HCT116 (cell line): ENCODE data around the gene RECQL5. TPM values are rescaled to one million over a fixed set of nuclear protein-coding genes. Genes with fewer than 3 reads are reported as not detected.
A peak's percentile ranks its signal among the peaks of the same experiment; 100 is the strongest.

Experiments used
- ATAC-seq: fragments of 200-7000 bp; cut with Tn5 transposase; 2 replicates; pipeline ENCODE4 v1.9.1; 2020; ENCODE audit warnings: mild to moderate bottlenecking, moderate library complexity
- BruUV-seq: library from RNA; stranded (reverse); fragments of 400-500 nt; replicated peaks from 2 replicates; lab custom pipeline; 2021; lab: Mats Ljungman, UMichigan
- CTCF ChIA-PET: fragments of 300-600 bp; sonication (Branson Sonifier 250); formaldehyde crosslinking; loops from one replicate; lab custom pipeline; 2021; ENCODE audit warnings: antibody characterized with exemption; lab: Charles Lee
- POLR2A ChIA-PET: fragments of 300-600, 350-600 bp; sonication (Branson Sonifier 250); formaldehyde crosslinking; loops from one replicate; lab custom pipeline; 2021; ENCODE audit warnings: antibody characterized with exemption; lab: Charles Lee
- RAD21 ChIA-PET, 2 experiments: fragments of 300-600 bp; sonication (Branson Sonifier 250); formaldehyde crosslinking; loops; one replicate each; lab custom pipeline; 2023; ENCODE audit warnings: low total read pairs in 2 of 2; ENCODE audit not compliant: uncharacterized antibody in 2 of 2, unreplicated experiment in 2 of 2, low non-redundant PET in 1 of 2; lab: Charles Lee
- DNase-seq: peaks from one replicate; pipeline ENCODE4 v3.0.0-alpha.2; 2010; ENCODE audit warnings: low read depth, low spot score
- H2AFZ ChIP-seq: fragments of 200-600 bp; shearing (Covaris generic), sonication (generic); 2 replicates; pipeline ENCODE4 v1.6.1; 2017; ENCODE audit warnings: low read depth, mixed run types, mixed read lengths, antibody characterized with exemption, low read length; ENCODE audit not compliant: poor library complexity, severe bottlenecking
- H3K27ac ChIP-seq: 2 replicates; pipeline ENCODE4 v1.5.1; 2012; ENCODE audit warnings: low read depth, low read length
- H3K27me3 ChIP-seq: fragments of 200-600 bp; sonication (generic); 2 replicates; pipeline ENCODE4 v1.6.1; 2016; ENCODE audit warnings: mixed run types, low read length, mixed read lengths; ENCODE audit not compliant: insufficient read depth
- H3K36me3 ChIP-seq, 2 experiments: fragments of 200-500 bp in 1 of 2; fragments of 200-600 bp in 1 of 2; sonication (Bioruptor generic) in 1 of 2; sonication (generic) in 1 of 2; 2 replicates each; pipeline versions ENCODE4 v1.5.1 to v1.6.1; 2014 to 2016; ENCODE audit warnings: low read length in 2 of 2, inconsistent platforms in 1 of 2, mixed read lengths in 1 of 2, mixed run types in 1 of 2; ENCODE audit not compliant: insufficient read depth in 2 of 2, control insufficient read depth in 1 of 2
- H3K4me1 ChIP-seq, 2 experiments: fragments of 200-600 bp in 1 of 2; sonication (generic) in 1 of 2; 2 replicates each; pipeline versions ENCODE4 v1.5.1 to v1.6.1; 2012 to 2017; ENCODE audit warnings: low read length in 2 of 2, inconsistent platforms in 1 of 2, mild to moderate bottlenecking in 1 of 2, mixed read lengths in 1 of 2, mixed run types in 1 of 2, moderate library complexity in 1 of 2; ENCODE audit not compliant: insufficient read depth in 2 of 2, control insufficient read depth in 1 of 2
- H3K4me2 ChIP-seq: fragments of 200-600 bp; sonication (generic); 2 replicates; pipeline ENCODE4 v1.6.1; 2017; ENCODE audit warnings: mixed run types, low read length, mixed read lengths
- H3K4me3 ChIP-seq, 2 experiments: fragments of 200-600 bp in 1 of 2; sonication (generic) in 1 of 2; replicated peaks in 1 of 2; 2 replicates each; pipeline ENCODE4 v1.5.1; 2011 to 2016; ENCODE audit warnings: low read length in 2 of 2, control low read depth in 1 of 2, low read depth in 1 of 2, mild to moderate bottlenecking in 1 of 2, mixed read lengths in 1 of 2, mixed run types in 1 of 2
- H3K79me2 ChIP-seq: fragments of 200-600 bp; sonication (generic); 2 replicates; pipeline ENCODE4 v1.6.1; 2017; ENCODE audit warnings: mild to moderate bottlenecking, mixed run types, low read length, moderate library complexity, mixed read lengths; ENCODE audit not compliant: insufficient read depth
- H3K9ac ChIP-seq: fragments of 200-600 bp; sonication (generic); 2 replicates; pipeline ENCODE4 v1.6.1; 2016; ENCODE audit warnings: low read length, mixed read lengths
- H3K9me2 ChIP-seq: fragments of 200-600 bp; sonication (generic), shearing (Covaris generic); 2 replicates; pipeline ENCODE4 v1.6.1; 2017; ENCODE audit warnings: mixed run types, mild to moderate bottlenecking, moderate library complexity; ENCODE audit not compliant: insufficient read depth
- H3K9me3 ChIP-seq, 2 experiments: fragments of 200-500 bp in 1 of 2; fragments of 200-600 bp in 1 of 2; sonication (Bioruptor generic) in 1 of 2; sonication (generic) in 1 of 2; 2 replicates each; pipeline ENCODE4 v1.6.1; 2014 to 2017; ENCODE audit warnings: low read length in 2 of 2, mixed read lengths in 2 of 2, inconsistent platforms in 1 of 2, low read depth in 1 of 2, mild to moderate bottlenecking in 1 of 2, mixed run types in 1 of 2, moderate library complexity in 1 of 2; ENCODE audit not compliant: control insufficient read depth in 1 of 2, insufficient read depth in 1 of 2
- H4K20me1 ChIP-seq: fragments of 200-600 bp; sonication (generic), shearing (Covaris generic); 2 replicates; pipeline ENCODE4 v1.6.1; 2017; ENCODE audit warnings: mixed run types, mild to moderate bottlenecking, moderate library complexity; ENCODE audit not compliant: insufficient read depth
- CTCF ChIP-seq, 3 experiments: fragments of 200-600 bp in 1 of 3; sonication (generic) in 1 of 3; IDR thresholded peaks in 2 of 3; conservative IDR thresholded peaks in 1 of 3; 2 replicates each; pipeline ENCODE4 v1.5.1; 2012 to 2017; ENCODE audit warnings: low read depth in 2 of 3, low read length in 2 of 3, antibody characterized with exemption in 1 of 3, borderline replicate concordance in 1 of 3, control low read depth in 1 of 3, mild to moderate bottlenecking in 1 of 3, mixed read lengths in 1 of 3, mixed run types in 1 of 3, moderate library complexity in 1 of 3; ENCODE audit not compliant: insufficient read depth in 1 of 3
- EGR1 ChIP-seq: IDR thresholded peaks from 2 replicates; pipeline ENCODE4 v1.6.1; 2012; ENCODE audit warnings: low read depth
- POLR2AphosphoS5 ChIP-seq: IDR thresholded peaks from 2 replicates; pipeline ENCODE4 v1.6.1; 2011; ENCODE audit warnings: mild to moderate bottlenecking, low read depth, low read length, moderate library complexity
- RAD21 ChIP-seq: IDR thresholded peaks from 2 replicates; pipeline ENCODE4 v1.6.1; 2012; ENCODE audit warnings: low read depth, mild to moderate bottlenecking
- SIN3A ChIP-seq: IDR thresholded peaks from 2 replicates; pipeline ENCODE4 v1.6.1; 2012; ENCODE audit warnings: low read depth
- SP1 ChIP-seq: IDR thresholded peaks from 2 replicates; pipeline ENCODE4 v1.6.1; 2012; ENCODE audit warnings: low read depth
- TCF7L2 ChIP-seq: IDR thresholded peaks from 2 replicates; pipeline ENCODE4 v1.7.0; 2011; ENCODE audit warnings: borderline replicate concordance, inconsistent platforms; ENCODE audit not compliant: insufficient read depth, insufficient read length; ENCODE audit errors: extremely low read depth
- ZNF274 ChIP-seq: fragments of 200-500 bp; sonication (Bioruptor generic); IDR thresholded peaks from 2 replicates; pipeline ENCODE4 v1.6.1; 2014; ENCODE audit warnings: mild to moderate bottlenecking, low read depth, low read length, inconsistent platforms
- intact Hi-C: fragments of 100-400 bp; cut with micrococcal nuclease; formaldehyde crosslinking; loops from 2 replicates; pipeline ENCODE4 v1.10.0; 2022
- total RNA-seq: library from RNA; stranded (reverse); gene quantifications from one replicate; pipeline ENCODE4 v1.2.1, GENCODE V29; 2021; ENCODE audit not compliant: unreplicated experiment
- TF ChIP-seq, protein P1 (sequence below): IDR thresholded peaks from 2 replicates; pipeline ENCODE4 v1.6.1; 2012

Gene RECQL5
- total RNA-seq, 1 experiment from 2014 or later = 83.3 TPM

- Histone ChIP-seq H3K27ac (peak overlapping the region; percentile 9; the same call in 1 of the 2 replicates), H3K4me3 (no peak overlapping the region), H3K9ac (no peak overlapping the region), H3K9me3 (no peaks in the 10 kb centered on the region), H2AFZ (no peak overlapping the region), H3K79me2 (no peaks in the 10 kb centered on the region), H3K36me3 (0 out of 4 replicates have a peak, but pooled peaks cover 0 to 2% of the 10 kb centered on the region in 2 experiments), H3K27me3 (no peaks in the 10 kb centered on the region), H3K4me1 (peaks cover 22 to 32% of the 10 kb centered on the region in 2 experiments), H3K4me2 (no peak overlapping the region), H4K20me1 (no peaks in the 10 kb centered on the region), H3K9me2 (no peaks in the 10 kb centered on the region)
- BruUV-seq = no TSS peak
- ChIA-PET CTCF (interaction anchor here (1.4 to 2.6 kb wide), 5 partner anchors 7 to 113 kb away, joined by 4 to 80 read pairs (median 25); a partner anchor contains a TSS), POLR2A (interaction anchor here (1.2 kb wide), 1 partner anchor 8 kb away, joined by 5 read pairs; no protein-coding TSS in a partner anchor), RAD21 (interaction anchor here in 1 of 2 experiments (1.2 kb wide), 1 partner anchor 115 kb away, joined by 3 read pairs; no protein-coding TSS in a partner anchor)
- intact Hi-C loops = loop anchor here (5.0 kb wide), 1 partner anchor 118 kb away; the partner anchor contains the start of genes CASKIN2 and TSEN54
- ATAC-seq (no peak), DNase-seq (no peak)
- TF ChIP-seq TCF7L2 (no peak), SP1 (no peak), RAD21 (no peak), POLR2AphosphoS5 (no peak), ZNF274 (no peak), CTCF (IDR thresholded peaks at IDR 0.05 in 2 of 3, conservative IDR thresholded peaks at IDR 0.05 in 1 of 3; ENCODE audit: borderline replicate concordance in 1 of 3, insufficient read depth in 1 of 3, low read depth in 2 of 3, low read length in 2 of 3) (no peak), EGR1 (no peak), SIN3A (no peak)
- TF ChIP-seq, protein P1, sequence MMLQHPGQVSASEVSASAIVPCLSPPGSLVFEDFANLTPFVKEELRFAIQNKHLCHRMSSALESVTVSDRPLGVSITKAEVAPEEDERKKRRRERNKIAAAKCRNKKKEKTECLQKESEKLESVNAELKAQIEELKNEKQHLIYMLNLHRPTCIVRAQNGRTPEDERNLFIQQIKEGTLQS = no peak
Measured at GRCh38 chr17:75634754-75635609, 32.0 kb downstream of the RECQL5 start.
